Colonic mucosa (tissue), 4 donors: ENCODE results near the gene DAGLA. TPM values are rescaled to one million over a fixed set of nuclear protein-coding genes. Genes with fewer than 3 reads are reported as not detected.

ENCODE experiments used
- DNase-seq: peaks from one replicate; pipeline ENCODE4 v3.0.0-alpha.2; 2020
- H3K27ac ChIP-seq: fragments of 200-600 bp; one replicate; pipeline ENCODE4 v1.8.0; 2021
- H3K27me3 ChIP-seq: fragments of 200-600 bp; one replicate; pipeline ENCODE4 v1.8.0; 2021
- H3K36me3 ChIP-seq: fragments of 200-600 bp; one replicate; pipeline ENCODE4 v1.8.0; 2021
- H3K4me1 ChIP-seq: fragments of 200-600 bp; one replicate; pipeline ENCODE4 v1.8.0; 2021; ENCODE audit warnings: mild to moderate bottlenecking
- H3K4me3 ChIP-seq: fragments of 200-600 bp; one replicate; pipeline ENCODE4 v1.8.0; 2021
- H3K9ac ChIP-seq, 2 donors: one replicate each; pipeline ENCODE4 v1.7.0; 2013; ENCODE audit warnings: control low read depth in 2 of 2, low read depth in 2 of 2, low read length in 2 of 2
- H3K9me3 ChIP-seq: fragments of 200-600 bp; one replicate; pipeline ENCODE4 v1.8.0; 2021
- intact Hi-C: fragments of 100-400 bp; cut with DNase I; formaldehyde crosslinking; loops from one replicate; pipeline ENCODE4 v1.14.1; 2022
- total RNA-seq, 2 donors: library from RNA; stranded (reverse); fragmentation: NEBNext Ultra II Directional in 1 of 2; extraction: Animal tissue kit (Norgen Biotek cat#: 25700) in 1 of 2; gene quantifications; one replicate each; pipeline ENCODE4 v1.2.1, GENCODE V29; 2021
- TF ChIP-seq, protein P1 (sequence below): fragments of 200-600 bp; IDR thresholded peaks from one replicate; pipeline ENCODE4 v1.8.0; 2022; ENCODE audit warnings: antibody characterized with exemption, mild to moderate bottlenecking
- donor health status: healthy.
- donor health status: DM: no; HTN: no; CAD: no.
- donor health status: DM: no; HTN: no; CAD: no.

The DAGLA gene
- total RNA-seq, 2 donors from 2014 or later: 7.5 to 12.2 TPM

- intact Hi-C loops: no loop called here
- H3K4me1 ChIP-seq: peaks cover 3% of the 10 kb centered on the region
Observed at GRCh38 chr11:61751384-61751783, 71.2 kb downstream of the DAGLA start.

GRCh38 chr11:61752117-61752924 is 72.1 kb downstream of the DAGLA start, which contains the start of gene MYRF:
MYRF (plus strand) TSS chr11:61752636; CDS start chr11:61752745, 109 bp downstream.
- peak; percentile 65 for DNase-seq
- intact Hi-C loops: no loop called here
- peak within 1 kb of the TSS; percentile 52 to 74 for H3K9ac ChIP-seq
- H3K27ac ChIP-seq: no peak within 1 kb of the TSS
- H3K27me3 ChIP-seq: no peaks in the 10 kb centered on the region
- H3K9me3 ChIP-seq: no peaks in the 10 kb centered on the region
- peaks cover 10% of the 10 kb centered on the region for H3K4me1 ChIP-seq
- peak within 1 kb of the TSS; percentile 51 for H3K4me3 ChIP-seq
- TF ChIP-seq, protein P1, sequence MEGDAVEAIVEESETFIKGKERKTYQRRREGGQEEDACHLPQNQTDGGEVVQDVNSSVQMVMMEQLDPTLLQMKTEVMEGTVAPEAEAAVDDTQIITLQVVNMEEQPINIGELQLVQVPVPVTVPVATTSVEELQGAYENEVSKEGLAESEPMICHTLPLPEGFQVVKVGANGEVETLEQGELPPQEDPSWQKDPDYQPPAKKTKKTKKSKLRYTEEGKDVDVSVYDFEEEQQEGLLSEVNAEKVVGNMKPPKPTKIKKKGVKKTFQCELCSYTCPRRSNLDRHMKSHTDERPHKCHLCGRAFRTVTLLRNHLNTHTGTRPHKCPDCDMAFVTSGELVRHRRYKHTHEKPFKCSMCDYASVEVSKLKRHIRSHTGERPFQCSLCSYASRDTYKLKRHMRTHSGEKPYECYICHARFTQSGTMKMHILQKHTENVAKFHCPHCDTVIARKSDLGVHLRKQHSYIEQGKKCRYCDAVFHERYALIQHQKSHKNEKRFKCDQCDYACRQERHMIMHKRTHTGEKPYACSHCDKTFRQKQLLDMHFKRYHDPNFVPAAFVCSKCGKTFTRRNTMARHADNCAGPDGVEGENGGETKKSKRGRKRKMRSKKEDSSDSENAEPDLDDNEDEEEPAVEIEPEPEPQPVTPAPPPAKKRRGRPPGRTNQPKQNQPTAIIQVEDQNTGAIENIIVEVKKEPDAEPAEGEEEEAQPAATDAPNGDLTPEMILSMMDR: peak; percentile 9
- H3K36me3 ChIP-seq: no peaks in the 10 kb centered on the region

More at GRCh38 chr11:61751384-61751783, 71.2 kb downstream of the DAGLA start:
- Histone ChIP-seq H3K4me3 (no peak overlapping the region), H3K9ac (no peak overlapping the region), H3K27me3 (no peaks in the 10 kb centered on the region), H3K9me3 (no peaks in the 10 kb centered on the region), H3K36me3 (no peaks in the 10 kb centered on the region), H3K27ac (no peak overlapping the region)
- TF ChIP-seq, protein P1: no peak
- no peak for DNase-seq

DNA sequence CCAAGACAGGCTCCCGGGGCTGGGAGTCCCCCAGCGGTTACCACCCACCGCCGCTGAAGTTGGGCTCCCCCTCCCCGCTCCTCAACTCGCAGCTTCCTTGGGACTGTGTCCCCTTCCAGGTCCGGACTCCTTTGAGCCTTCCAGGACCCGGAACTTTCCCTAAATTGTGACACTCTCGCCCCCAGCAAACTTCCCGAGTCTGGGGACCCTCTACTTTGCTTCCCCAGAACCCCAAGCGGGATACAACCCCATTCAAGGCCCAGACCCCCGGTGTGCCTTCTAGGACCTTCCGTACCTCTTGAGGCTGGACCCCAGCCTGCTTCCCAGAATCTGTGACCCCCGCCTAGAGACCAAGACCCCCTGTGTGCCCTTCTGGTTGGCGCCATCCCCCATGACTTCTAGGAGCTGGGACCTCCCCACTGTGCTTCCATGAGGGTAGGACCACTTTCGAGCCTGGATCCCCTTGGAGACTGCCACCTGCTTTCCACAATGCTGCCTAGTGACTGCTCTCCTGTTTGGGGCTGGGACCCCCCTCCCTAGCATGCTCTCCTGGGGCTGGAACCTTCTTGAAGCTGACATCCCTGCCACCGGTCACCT is 72.8 kb downstream of the DAGLA start:
- Histone ChIP-seq H3K9ac (peak overlapping the region; percentile 52 to 74), H3K27me3 (no peaks in the 10 kb centered on the region), H3K9me3 (no peaks in the 10 kb centered on the region), H3K4me1 (peaks cover 11% of the 10 kb centered on the region), H3K36me3 (no peaks in the 10 kb centered on the region), H3K4me3 (peak overlapping the region; percentile 51), H3K27ac (no peak overlapping the region)
- DNase-seq: no peak
- intact Hi-C loops: no loop called here
- TF ChIP-seq, protein P1: no peak

DNA sequence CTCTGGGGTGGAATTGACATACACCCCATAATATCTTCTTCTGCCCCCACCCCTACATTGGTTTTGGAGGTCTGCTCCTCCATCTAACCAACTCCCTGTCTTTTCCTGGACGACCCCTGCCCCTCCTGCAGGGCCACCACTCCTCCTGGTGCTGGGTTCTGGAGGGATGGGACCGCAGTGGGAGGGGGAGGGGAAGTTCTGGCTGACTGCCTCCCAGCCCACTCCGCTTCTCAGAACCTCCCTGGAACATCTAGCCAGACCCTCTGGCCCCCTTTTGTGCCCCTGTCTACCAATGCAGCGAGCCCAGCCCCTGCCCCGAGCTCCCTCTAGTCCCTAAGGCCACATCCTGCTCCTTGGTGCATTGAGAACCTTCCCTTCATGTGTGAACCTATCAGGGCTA is 73.5 kb downstream of the DAGLA start:
- Histone ChIP-seq H3K9me3 (no peaks in the 10 kb centered on the region), H3K4me3 (no peak overlapping the region), H3K36me3 (no peaks in the 10 kb centered on the region), H3K4me1 (peaks cover 11% of the 10 kb centered on the region), H3K9ac (no peak overlapping the region), H3K27me3 (no peaks in the 10 kb centered on the region), H3K27ac (no peak overlapping the region)
- no peak for DNase-seq
- intact Hi-C loops: no loop called here
- TF ChIP-seq, protein P1: no peak

DNA sequence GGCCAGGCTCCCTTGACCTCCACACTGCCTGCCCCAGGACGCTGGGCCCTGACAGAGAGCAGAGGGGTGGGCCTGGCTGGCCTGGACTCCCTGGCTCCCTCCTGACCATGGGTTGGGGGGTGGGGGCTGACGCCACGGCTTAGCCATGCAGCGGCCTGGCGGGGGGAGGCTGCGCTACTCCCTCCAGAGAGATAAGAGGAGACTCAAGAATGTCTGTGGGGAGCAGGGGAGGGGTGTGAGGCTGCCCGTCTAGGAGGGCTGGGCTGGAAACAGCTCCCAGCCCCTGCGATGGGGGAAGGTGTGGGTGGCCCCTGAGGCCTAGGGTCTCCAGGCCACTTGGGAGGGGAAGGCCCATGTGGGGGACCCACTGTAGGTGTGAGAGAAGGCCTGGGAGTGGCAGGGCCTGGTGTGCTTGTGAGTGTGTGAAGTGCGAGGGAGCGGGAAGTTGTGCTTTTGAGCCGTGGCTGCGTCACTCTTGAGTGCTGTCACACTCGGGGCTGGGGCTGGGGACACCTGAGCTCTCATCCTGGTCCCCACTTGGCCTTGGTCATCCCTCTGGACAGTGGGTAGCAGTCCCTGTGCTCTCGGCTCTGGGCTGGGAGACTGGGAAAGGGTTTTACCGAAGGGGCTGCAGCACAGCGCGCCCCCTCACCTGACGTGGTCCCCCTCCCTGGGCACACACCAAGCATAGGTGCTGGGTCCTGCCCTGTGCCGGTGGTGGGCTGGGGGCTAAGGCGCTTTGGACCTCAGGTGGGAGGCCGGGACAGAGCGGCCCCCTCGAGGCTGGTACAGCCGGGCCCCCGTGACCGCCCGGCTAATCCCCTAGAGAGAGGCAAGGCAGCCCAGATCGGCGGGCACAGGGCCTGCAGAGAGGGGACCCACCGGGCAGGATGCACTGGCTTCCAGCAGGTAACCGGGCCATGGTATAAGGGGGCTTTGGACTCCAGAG is 74.6 kb downstream of the DAGLA start:
- Histone ChIP-seq H3K9me3 (no peaks in the 10 kb centered on the region), H3K9ac (no peak overlapping the region), H3K27ac (no peak overlapping the region), H3K4me3 (no peak overlapping the region), H3K4me1 (peaks cover 11% of the 10 kb centered on the region), H3K27me3 (no peaks in the 10 kb centered on the region), H3K36me3 (no peaks in the 10 kb centered on the region)
- no peak for DNase-seq
- intact Hi-C loops: no loop called here
- TF ChIP-seq, protein P1: no peak
